CD14-positive monocyte (primary cell): Measurements from ENCODE around the gene EXOC4. TPM values are rescaled to one million over a fixed set of nuclear protein-coding genes. Genes with fewer than 3 reads are reported as not detected.

Source experiments
- DNase-seq, 3 donors: peaks; one replicate each; pipeline ENCODE4 v3.0.0-alpha.2; 2011 to 2022
- H2AFZ ChIP-seq: 2 replicates; pipeline ENCODE4 v1.6.0; 2012; ENCODE audit warnings: mild to moderate bottlenecking, low read depth, low read length, inconsistent platforms; ENCODE audit not compliant: insufficient read depth, poor library complexity, severe bottlenecking
- H3K27ac ChIP-seq, 2 donors: 1 replicate in 1 of 2; 2 replicates in 1 of 2; pipeline ENCODE4 v1.5.1; 2012 to 2013; ENCODE audit warnings: low read length in 2 of 2, control low read depth in 1 of 2, inconsistent platforms in 1 of 2, low read depth in 1 of 2, mild to moderate bottlenecking in 1 of 2
- H3K27me3 ChIP-seq, 2 donors: one replicate each; pipeline versions ENCODE4 v1.6.0 to v1.6.1; 2011 to 2013; ENCODE audit warnings: low read length in 2 of 2; ENCODE audit not compliant: control insufficient read depth in 2 of 2, insufficient read depth in 2 of 2
- H3K36me3 ChIP-seq, 2 donors: replicated peaks in 1 of 2; 1 replicate in 1 of 2; 2 replicates in 1 of 2; pipeline versions ENCODE4 v1.5.1 to v1.6.1; 2012 to 2013; ENCODE audit warnings: low read length in 2 of 2, control low read depth in 1 of 2, inconsistent platforms in 1 of 2, mild to moderate bottlenecking in 1 of 2; ENCODE audit not compliant: insufficient read depth in 2 of 2, control insufficient read depth in 1 of 2
- H3K4me1 ChIP-seq, 2 donors: 1 replicate in 1 of 2; 2 replicates in 1 of 2; pipeline versions ENCODE4 v1.5.1 to v1.6.1; 2012 to 2013; ENCODE audit warnings: low read length in 2 of 2, control low read depth in 1 of 2, inconsistent platforms in 1 of 2, mild to moderate bottlenecking in 1 of 2, moderate library complexity in 1 of 2; ENCODE audit not compliant: insufficient read depth in 2 of 2, control insufficient read depth in 1 of 2
- H3K4me2 ChIP-seq: replicated peaks from 2 replicates; pipeline ENCODE3; 2012; ENCODE audit warnings: low read length, moderate library complexity, mild to moderate bottlenecking; ENCODE audit not compliant: poor library complexity, severe bottlenecking; ENCODE audit errors: extremely low read depth
- H3K4me3 ChIP-seq, 3 experiments: fragments of 200-600 bp in 1 of 3; sonication (generic) in 1 of 3; replicated peaks in 1 of 3; 1 replicate in 2 of 3; 2 replicates in 1 of 3; pipeline ENCODE4 v1.5.1; 2011 to 2013; ENCODE audit warnings: low read length in 3 of 3, mild to moderate bottlenecking in 3 of 3, control low read depth in 2 of 3, low read depth in 2 of 3, inconsistent platforms in 1 of 3, moderate library complexity in 1 of 3
- H3K79me2 ChIP-seq: 2 replicates; pipeline ENCODE4 v1.6.0; 2012; ENCODE audit warnings: mild to moderate bottlenecking, control low read depth, inconsistent platforms, low read length, moderate library complexity; ENCODE audit not compliant: insufficient read depth
- H3K9ac ChIP-seq: 2 replicates; pipeline ENCODE4 v1.6.0; 2017; ENCODE audit warnings: low read length, mild to moderate bottlenecking; ENCODE audit not compliant: insufficient read depth, poor library complexity, severe bottlenecking
- H3K9me3 ChIP-seq, 2 donors: replicated peaks in 1 of 2; 1 replicate in 1 of 2; 2 replicates in 1 of 2; pipeline versions ENCODE4 v1.5.1 to v1.6.1; 2012 to 2013; ENCODE audit warnings: low read length in 2 of 2, control low read depth in 1 of 2; ENCODE audit not compliant: control insufficient read depth in 1 of 2, insufficient read depth in 1 of 2
- H4K20me1 ChIP-seq: 2 replicates; pipeline ENCODE4 v1.6.0; 2012; ENCODE audit warnings: mild to moderate bottlenecking, low read length, control low read depth, moderate library complexity; ENCODE audit not compliant: insufficient read depth
- H3K27ac Mint-ChIP-seq, 7 donors: one replicate each; pipeline ENCODE4 v1.8.0; 2020; ENCODE audit warnings: mild to moderate bottlenecking in 7 of 7, mixed read lengths in 7 of 7, moderate library complexity in 6 of 7, inconsistent platforms in 2 of 7
- H3K27me3 Mint-ChIP-seq, 3 donors: one replicate each; pipeline ENCODE4 v1.8.0; 2021 to 2022; ENCODE audit warnings: low read depth in 3 of 3, mild to moderate bottlenecking in 3 of 3, mixed read lengths in 3 of 3, moderate library complexity in 3 of 3, inconsistent platforms in 1 of 3
- H3K36me3 Mint-ChIP-seq, 2 donors: one replicate each; pipeline ENCODE4 v1.8.0; 2020; ENCODE audit warnings: mixed read lengths in 2 of 2, inconsistent platforms in 1 of 2, mild to moderate bottlenecking in 1 of 2
- H3K4me1 Mint-ChIP-seq: one replicate; pipeline ENCODE4 v1.8.0; 2020; ENCODE audit warnings: mild to moderate bottlenecking, mixed read lengths
- H3K4me3 Mint-ChIP-seq, 2 donors: one replicate each; pipeline ENCODE4 v1.8.0; 2020; ENCODE audit warnings: mild to moderate bottlenecking in 2 of 2, mixed read lengths in 2 of 2, moderate library complexity in 1 of 2
- H3K9me3 Mint-ChIP-seq, 7 donors: one replicate each; pipeline ENCODE4 v1.8.0; 2020 to 2022; ENCODE audit warnings: mixed read lengths in 7 of 7, mild to moderate bottlenecking in 6 of 7, moderate library complexity in 6 of 7, inconsistent platforms in 2 of 7
- whole genome bisulfite sequencing: methylation state at CpG from one replicate; pipeline ENCODE4 v1.1.5; 2013; ENCODE audit warnings: missing lambda C conversion rate; ENCODE audit not compliant: insufficient coverage; 5-methylcytosine and 5-hydroxymethylcytosine counted together
- intact Hi-C, 2 donors: fragments of 100-400 bp; cut with micrococcal nuclease; formaldehyde crosslinking; loops; one replicate each; pipeline versions ENCODE4 v1.15.0 to v1.15.1; 2023
- polyA plus RNA-seq, 3 donors: library from polyadenylated mRNA; depleted of rRNA in 1 of 3; unstranded in 2 of 3; stranded (reverse) in 1 of 3; fragments of 300-500 nt in 2 of 3; fragments of >200 nt in 1 of 3; fragmentation: Illumina TruSeq in 2 of 3; gene quantifications; 1 replicate in 2 of 3; 2 replicates in 1 of 3; pipeline ENCODE4 v1.2.3, GENCODE V29; 2012 to 2021
- TF ChIP-seq, protein P1 (sequence below): fragments of 200-600 bp; IDR thresholded peaks from one replicate; pipeline ENCODE4 v1.8.0; 2022; ENCODE audit warnings: antibody characterized with exemption, mild to moderate bottlenecking

EXOC4 gene
- polyA plus RNA-seq, 3 donors = 20.6 to 22.3 (median 22.3) TPM

DNA sequence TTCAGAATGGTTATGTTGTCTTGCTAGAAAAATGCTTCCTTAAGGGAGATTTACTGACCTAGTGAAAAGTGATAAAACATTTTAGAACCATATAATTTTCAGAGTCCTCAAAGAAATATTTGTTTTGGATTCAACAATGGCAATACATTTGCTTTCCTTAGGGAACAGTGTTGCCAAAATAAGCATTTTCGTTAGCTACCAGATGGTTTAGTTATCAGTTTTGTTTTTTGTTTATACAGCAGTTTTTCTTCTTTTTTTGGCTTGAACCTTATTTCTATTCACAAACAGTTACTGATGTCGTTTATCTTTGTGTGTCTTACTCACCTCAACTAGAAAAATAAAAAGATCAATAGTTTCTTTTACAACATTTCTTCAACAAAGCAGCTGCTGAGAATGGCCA is 48.6 kb downstream of the EXOC4 start:
- Mint-ChIP-seq H3K9me3 (no peaks in the 10 kb centered on the region), H3K4me3 (no peak overlapping the region), H3K27me3 (no peaks in the 10 kb centered on the region), H3K36me3 (peaks cover 22 to 24% of the 10 kb centered on the region in 2 donors), H3K27ac (no peak overlapping the region), H3K4me1 (peaks cover 5% of the 10 kb centered on the region)
- no peak overlapping the region for H2AFZ ChIP-seq
- DNase-seq = no peak
- H3K79me2 ChIP-seq = no peaks in the 10 kb centered on the region
- H3K9ac ChIP-seq = no peak overlapping the region
- no CpG with 5 or more reads among the region's 2 CpGs for whole genome bisulfite sequencing
- H3K27me3 ChIP-seq = no peaks in the 10 kb centered on the region
- intact Hi-C loops = no loop called here
- peaks cover 4% of the 10 kb centered on the region for H4K20me1 ChIP-seq
- no peak overlapping the region for H3K4me2 ChIP-seq
- H3K27ac ChIP-seq = no peak overlapping the region
- TF ChIP-seq, protein P1, sequence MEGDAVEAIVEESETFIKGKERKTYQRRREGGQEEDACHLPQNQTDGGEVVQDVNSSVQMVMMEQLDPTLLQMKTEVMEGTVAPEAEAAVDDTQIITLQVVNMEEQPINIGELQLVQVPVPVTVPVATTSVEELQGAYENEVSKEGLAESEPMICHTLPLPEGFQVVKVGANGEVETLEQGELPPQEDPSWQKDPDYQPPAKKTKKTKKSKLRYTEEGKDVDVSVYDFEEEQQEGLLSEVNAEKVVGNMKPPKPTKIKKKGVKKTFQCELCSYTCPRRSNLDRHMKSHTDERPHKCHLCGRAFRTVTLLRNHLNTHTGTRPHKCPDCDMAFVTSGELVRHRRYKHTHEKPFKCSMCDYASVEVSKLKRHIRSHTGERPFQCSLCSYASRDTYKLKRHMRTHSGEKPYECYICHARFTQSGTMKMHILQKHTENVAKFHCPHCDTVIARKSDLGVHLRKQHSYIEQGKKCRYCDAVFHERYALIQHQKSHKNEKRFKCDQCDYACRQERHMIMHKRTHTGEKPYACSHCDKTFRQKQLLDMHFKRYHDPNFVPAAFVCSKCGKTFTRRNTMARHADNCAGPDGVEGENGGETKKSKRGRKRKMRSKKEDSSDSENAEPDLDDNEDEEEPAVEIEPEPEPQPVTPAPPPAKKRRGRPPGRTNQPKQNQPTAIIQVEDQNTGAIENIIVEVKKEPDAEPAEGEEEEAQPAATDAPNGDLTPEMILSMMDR = no peak
- no peak overlapping the region for H3K4me3 ChIP-seq
- H3K9me3 ChIP-seq = no peaks in the 10 kb centered on the region
- no peaks in the 10 kb centered on the region for H3K4me1 ChIP-seq
- peaks cover 8 to 12% of the 10 kb centered on the region in 2 donors for H3K36me3 ChIP-seq

DNA sequence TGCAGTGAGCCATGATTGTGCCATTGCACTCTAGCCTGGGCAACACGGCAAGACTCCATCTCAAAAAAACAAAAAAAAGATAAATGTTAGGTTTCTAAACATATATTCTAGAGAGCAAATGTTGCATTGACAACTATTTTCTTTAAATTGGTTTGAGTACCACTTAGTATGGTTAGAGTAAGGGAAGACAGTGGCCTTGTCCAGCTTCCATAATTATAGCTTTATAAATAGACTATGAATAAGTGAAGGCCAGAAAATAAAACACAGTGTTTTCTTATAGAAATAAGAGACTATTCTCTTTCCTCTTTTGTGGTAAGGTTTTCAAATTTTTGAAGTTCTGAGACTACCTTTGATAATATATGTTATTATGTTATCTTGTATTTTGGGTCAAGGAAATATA is 50.5 kb downstream of the EXOC4 start:
- peaks cover 39 to 43% of the 10 kb centered on the region in 2 donors for H3K36me3 Mint-ChIP-seq
- no peaks in the 10 kb centered on the region for H3K9me3 ChIP-seq
- intact Hi-C loops = no loop called here
- peaks cover 4% of the 10 kb centered on the region for H4K20me1 ChIP-seq
- no peak overlapping the region for H3K27ac Mint-ChIP-seq
- TF ChIP-seq, protein P1 = no peak
- H2AFZ ChIP-seq = no peak overlapping the region
- H3K36me3 ChIP-seq = peaks cover 27 to 32% of the 10 kb centered on the region in 2 donors
- H3K4me1 ChIP-seq = no peaks in the 10 kb centered on the region
- no peak for DNase-seq
- WGBS = no CpG with 5 or more reads among the region's 1 CpG
- H3K79me2 ChIP-seq = no peaks in the 10 kb centered on the region
- H3K27me3 Mint-ChIP-seq = no peaks in the 10 kb centered on the region
- H3K27me3 ChIP-seq = no peaks in the 10 kb centered on the region
- peaks cover 5% of the 10 kb centered on the region for H3K4me1 Mint-ChIP-seq
- H3K9ac ChIP-seq = no peak overlapping the region
- H3K4me3 Mint-ChIP-seq = no peak overlapping the region
- H3K9me3 Mint-ChIP-seq = no peaks in the 10 kb centered on the region
- H3K27ac ChIP-seq = no peak overlapping the region
- H3K4me3 ChIP-seq = no peak overlapping the region
- H3K4me2 ChIP-seq = no peak overlapping the region
